ENCODE measurements around the gene SERPINA4. TPM values are rescaled to one million over a fixed set of nuclear protein-coding genes. Genes with fewer than 3 reads are reported as not detected.

The SERPINA4 gene
- total and polyA plus RNA-seq, 2 donors (not counting 3 experiments of a cell fraction or from before 2014, with no cell fraction given): not detected

GRCh38 chr14:94593749-94594431 is 32.6 kb downstream of the SERPINA4 start:
- no peak for FAIRE-seq
- Histone ChIP-seq H3K9me3 (replicated peaks; ENCODE audit: control insufficient read depth, insufficient read depth, low read length) (no peaks in the 10 kb centered on the region), H3K27ac (ENCODE audit: insufficient read depth, low read depth, low read length) (no peak overlapping the region), H3K9me1 (replicated peaks; ENCODE audit: control insufficient read depth, extremely low read depth, insufficient read depth, low read length) (no peaks in the 10 kb centered on the region), H3K79me2 (ENCODE audit: control insufficient read depth, insufficient read depth, low read length) (no peaks in the 10 kb centered on the region), H4K20me1 (replicated peaks; ENCODE audit: control insufficient read depth, extremely low read depth, insufficient read depth, low read length) (no peaks in the 10 kb centered on the region), H3K27me3 (ENCODE audit: control insufficient read depth in 2 of 2, insufficient read depth in 2 of 2, low read length in 2 of 2) (no peaks in the 10 kb centered on the region), H2AFZ (ENCODE audit: low read depth, low read length) (no peak overlapping the region), H3K4me1 (ENCODE audit: control insufficient read depth, extremely low read depth, insufficient read depth, low read length) (peaks cover 4% of the 10 kb centered on the region), H3K9ac (replicated peaks; ENCODE audit: extremely low read depth, insufficient read depth, low read length) (no peak overlapping the region), H3K4me3 (replicated peaks in 1 of 3; ENCODE audit: insufficient read depth in 1 of 3, low read depth in 1 of 3, low read length in 3 of 3) (no peak overlapping the region), H3K4me2 (ENCODE audit: insufficient read depth, low read length) (no peak overlapping the region), H3K36me3 (ENCODE audit: control insufficient read depth in 2 of 2, extremely low read depth in 1 of 2, insufficient read depth in 2 of 2, low read length in 2 of 2) (no peaks in the 10 kb centered on the region)
- no peak for TF ChIP-seq GATA2 (IDR thresholded peaks at IDR 0.05; ENCODE audit: insufficient read depth, insufficient read length, low read depth, low read length)
- TF ChIP-seq MAX (IDR thresholded peaks at IDR 0.05; ENCODE audit: insufficient read depth, insufficient read length): no peak
- no peak for TF ChIP-seq CTCF (IDR thresholded peaks at IDR 0.05; ENCODE audit: extremely low read depth in 1 of 2, insufficient read depth in 1 of 2, low read depth in 1 of 2, low read length in 2 of 2)
- no peak for TF ChIP-seq MYC (IDR thresholded peaks at IDR 0.05; ENCODE audit: low read depth, low read length)
- TF ChIP-seq FOS (IDR thresholded peaks at IDR 0.05; ENCODE audit: borderline replicate concordance, insufficient read depth, low read length): no peak
- no peak for TF ChIP-seq EZH2 (IDR thresholded peaks at IDR 0.05; ENCODE audit: borderline replicate concordance, low read depth, low read length, severe bottlenecking)
- no peak for TF ChIP-seq POLR2AphosphoS5 (IDR thresholded peaks at IDR 0.05; ENCODE audit: insufficient read depth, low read depth, low read length)
- no peak for TF ChIP-seq POLR2A (IDR thresholded peaks at IDR 0.05; ENCODE audit: low read depth, low read length)
- no peak for TF ChIP-seq JUN (IDR thresholded peaks at IDR 0.05; ENCODE audit: borderline replicate concordance, insufficient read depth, insufficient read length, low read depth)
- ChIA-PET POLR2A (no interaction called here), CTCF (no interaction called here)
- BruUV-seq (replicated peaks): no TSS peak
- intact Hi-C loops (cut with micrococcal nuclease): no loop called here
- no peak for DNase-seq (ENCODE audit: low read depth, low spot score)
- dilution Hi-C loops (cut with MboI; ENCODE audit: extremely low pct_ligation_motif_present, low sequenced_read_pairs): no loop called here

Data from endothelial cell of umbilical vein (primary cell).